ENCODE measurements around the gene SDK1.

GRCh38 chr7:3307435-3307834 lies 6.4 kb downstream of the SDK1 start:
- no peak for TF ChIP-seq CTCF (IDR thresholded peaks at IDR 0.05)
- TF ChIP-seq POLR2A (IDR thresholded peaks at IDR 0.05): no peak
- TF ChIP-seq POLR2AphosphoS5 (IDR thresholded peaks at IDR 0.05; ENCODE audit: insufficient read depth in 1 of 2, low read depth in 1 of 2): no peak

Measured in vagina (tissue), 2 donors.